NB4 (cell line): ENCODE results near the gene BEST2.
A peak's percentile ranks its signal among the peaks of the same experiment; 100 is the strongest.

ENCODE experiments used
- CTCF ChIP-seq: IDR thresholded peaks from one replicate; pipeline ENCODE4 v1.5.1; 2012; ENCODE audit warnings: low read depth, low read length
- POLR2A ChIP-seq: IDR thresholded peaks from 2 replicates; pipeline ENCODE4 v1.6.1; 2011; ENCODE audit warnings: mild to moderate bottlenecking; ENCODE audit not compliant: insufficient read length; ENCODE audit errors: extremely low read depth

- no peak for TF ChIP-seq CTCF
- peak; percentile 92 for TF ChIP-seq POLR2A
Measured at GRCh38 chr19:12801466-12802266, 50.1 kb downstream of the BEST2 start, which contains the start of the genes PRDX2 and THSD8.
